HG02759 (cell line): ENCODE results near the gene COBL.

ENCODE experiments used
- ATAC-seq: cut with Tn5 transposase; IDR thresholded peaks from one replicate; pipeline ENCODE4 v1.9.1; 2021; ENCODE audit warnings: mild to moderate bottlenecking, moderate library complexity; ENCODE audit not compliant: unreplicated experiment

Gene COBL, protein sequence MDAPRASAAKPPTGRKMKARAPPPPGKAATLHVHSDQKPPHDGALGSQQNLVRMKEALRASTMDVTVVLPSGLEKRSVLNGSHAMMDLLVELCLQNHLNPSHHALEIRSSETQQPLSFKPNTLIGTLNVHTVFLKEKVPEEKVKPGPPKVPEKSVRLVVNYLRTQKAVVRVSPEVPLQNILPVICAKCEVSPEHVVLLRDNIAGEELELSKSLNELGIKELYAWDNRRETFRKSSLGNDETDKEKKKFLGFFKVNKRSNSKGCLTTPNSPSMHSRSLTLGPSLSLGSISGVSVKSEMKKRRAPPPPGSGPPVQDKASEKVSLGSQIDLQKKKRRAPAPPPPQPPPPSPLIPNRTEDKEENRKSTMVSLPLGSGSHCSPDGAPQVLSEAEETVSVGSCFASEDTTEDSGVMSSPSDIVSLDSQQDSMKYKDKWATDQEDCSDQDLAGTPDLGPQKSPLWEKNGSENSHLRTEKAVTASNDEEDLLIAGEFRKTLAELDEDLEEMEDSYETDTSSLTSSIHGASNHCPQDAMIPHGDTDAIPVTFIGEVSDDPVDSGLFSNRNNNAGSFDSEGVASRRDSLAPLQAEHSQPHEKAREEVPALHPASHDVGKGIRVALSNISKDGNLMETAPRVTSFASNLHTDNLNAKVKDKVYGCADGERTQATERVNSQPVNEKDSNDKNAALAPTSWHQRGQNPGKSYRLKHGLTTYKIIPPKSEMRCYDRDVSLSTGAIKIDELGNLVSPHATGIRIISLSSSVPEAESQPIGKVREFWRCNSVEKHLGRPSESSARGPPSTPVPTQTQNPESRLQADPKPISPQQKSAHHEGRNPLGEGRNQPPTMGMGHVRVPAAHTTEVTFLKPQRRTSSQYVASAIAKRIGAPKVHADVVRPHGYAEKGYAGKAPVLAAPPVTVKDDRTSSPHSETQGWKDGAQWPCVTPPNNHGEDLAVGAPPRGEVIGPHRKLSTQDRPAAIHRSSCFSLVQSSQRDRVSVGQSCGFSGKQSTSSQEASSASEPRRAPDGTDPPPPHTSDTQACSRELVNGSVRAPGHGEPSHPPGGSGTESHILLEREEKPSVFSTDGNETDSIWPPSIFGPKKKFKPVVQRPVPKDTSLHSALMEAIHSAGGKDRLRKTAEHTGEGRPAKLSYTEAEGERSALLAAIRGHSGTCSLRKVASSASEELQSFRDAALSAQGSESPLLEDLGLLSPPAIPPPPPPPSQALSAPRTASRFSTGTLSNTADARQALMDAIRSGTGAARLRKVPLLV

DNA sequence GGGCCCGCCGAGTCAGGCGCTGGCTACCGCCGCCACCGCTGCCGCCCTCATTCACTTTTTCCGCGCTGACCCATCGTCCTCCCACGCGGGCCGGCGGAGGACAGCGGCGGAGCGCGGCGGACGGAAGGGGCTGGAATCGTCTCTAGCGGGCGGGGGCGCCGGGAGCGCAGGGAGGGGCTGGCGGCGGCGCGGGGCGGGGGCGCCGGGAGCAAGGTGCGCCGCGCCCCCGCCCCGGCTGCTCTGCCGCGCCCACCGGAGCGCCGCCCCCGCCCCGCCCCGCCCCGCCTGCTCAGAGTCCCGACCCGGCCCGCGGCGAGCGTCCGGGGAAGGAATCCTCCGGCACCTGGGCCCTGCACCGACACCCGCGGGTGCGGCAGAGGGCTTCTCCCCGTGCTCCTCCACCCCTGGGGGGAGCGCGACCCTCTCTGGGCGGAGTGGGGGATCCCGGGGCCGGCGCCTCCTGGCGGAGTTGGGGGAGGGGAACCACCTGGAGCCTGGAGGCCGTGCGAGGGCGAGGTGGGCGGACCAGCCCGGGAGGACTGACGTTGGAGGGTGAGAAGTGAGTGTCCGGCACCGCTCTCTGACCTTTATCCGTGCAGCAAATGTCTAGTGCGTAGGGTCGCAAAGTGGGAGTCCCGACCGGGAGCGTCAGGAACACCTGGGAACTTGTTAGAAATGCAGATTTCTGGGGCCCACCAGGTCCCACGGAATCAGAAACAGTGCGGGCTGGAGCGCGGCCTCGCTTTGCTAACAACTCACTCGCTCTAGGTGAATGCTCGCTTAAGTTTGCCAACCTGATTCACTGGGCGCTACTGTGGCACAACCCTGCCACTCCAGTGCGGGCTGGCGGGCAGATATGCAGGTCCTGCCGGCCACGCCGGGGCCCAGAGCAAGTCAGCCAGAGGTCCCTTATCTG is at the start of gene COBL:
TSS of gene COBL (minus strand) at position 144 of the 916 bp plus-strand sequence. CDS start 176 bp downstream, outside the sequence.
- ATAC-seq = no peak

- no peak for ATAC-seq
Observed at GRCh38 chr7:51366172-51366728, 49.6 kb upstream of the COBL start.

- ATAC-seq = no peak
Observed at GRCh38 chr7:51357821-51358220, 41.2 kb upstream of the COBL start.

DNA sequence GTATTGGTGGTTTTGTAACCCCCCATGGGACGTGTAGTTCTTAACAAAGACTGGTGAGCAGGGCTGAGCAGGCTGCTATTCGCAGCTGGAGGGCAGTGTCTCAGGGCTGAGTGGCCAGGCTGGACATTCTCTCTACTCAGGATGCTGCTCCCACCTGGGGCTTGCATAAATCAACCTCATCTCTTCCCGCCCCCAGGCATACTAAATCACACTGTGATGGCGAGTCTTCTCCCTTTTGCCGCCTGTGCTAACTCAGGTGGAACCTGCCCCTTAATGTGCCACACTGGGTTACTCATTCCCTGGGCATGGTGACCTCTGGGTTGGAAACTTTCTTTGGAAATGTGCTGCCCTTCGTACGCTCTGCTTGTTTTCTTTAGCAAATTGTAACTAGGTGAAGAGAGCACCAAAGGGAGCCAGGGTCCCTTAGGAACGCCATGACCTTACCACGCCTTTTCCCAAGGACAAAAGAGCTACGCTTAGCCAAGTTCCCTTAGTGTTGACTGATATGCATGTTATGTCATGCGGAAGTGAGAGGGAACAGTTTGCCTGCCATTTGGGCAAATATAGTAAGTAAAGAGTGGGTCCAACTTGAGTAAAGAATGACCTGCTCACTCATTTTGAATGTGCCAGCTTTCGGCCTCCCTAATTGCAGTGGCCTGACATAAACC is 40.4 kb upstream of the COBL start:
- no peak for ATAC-seq

- no peak for ATAC-seq
Observed at GRCh38 chr7:51354897-51355296, 38.3 kb upstream of the COBL start.

- no peak for ATAC-seq
Observed at GRCh38 chr7:51354434-51354833, 37.8 kb upstream of the COBL start.

DNA sequence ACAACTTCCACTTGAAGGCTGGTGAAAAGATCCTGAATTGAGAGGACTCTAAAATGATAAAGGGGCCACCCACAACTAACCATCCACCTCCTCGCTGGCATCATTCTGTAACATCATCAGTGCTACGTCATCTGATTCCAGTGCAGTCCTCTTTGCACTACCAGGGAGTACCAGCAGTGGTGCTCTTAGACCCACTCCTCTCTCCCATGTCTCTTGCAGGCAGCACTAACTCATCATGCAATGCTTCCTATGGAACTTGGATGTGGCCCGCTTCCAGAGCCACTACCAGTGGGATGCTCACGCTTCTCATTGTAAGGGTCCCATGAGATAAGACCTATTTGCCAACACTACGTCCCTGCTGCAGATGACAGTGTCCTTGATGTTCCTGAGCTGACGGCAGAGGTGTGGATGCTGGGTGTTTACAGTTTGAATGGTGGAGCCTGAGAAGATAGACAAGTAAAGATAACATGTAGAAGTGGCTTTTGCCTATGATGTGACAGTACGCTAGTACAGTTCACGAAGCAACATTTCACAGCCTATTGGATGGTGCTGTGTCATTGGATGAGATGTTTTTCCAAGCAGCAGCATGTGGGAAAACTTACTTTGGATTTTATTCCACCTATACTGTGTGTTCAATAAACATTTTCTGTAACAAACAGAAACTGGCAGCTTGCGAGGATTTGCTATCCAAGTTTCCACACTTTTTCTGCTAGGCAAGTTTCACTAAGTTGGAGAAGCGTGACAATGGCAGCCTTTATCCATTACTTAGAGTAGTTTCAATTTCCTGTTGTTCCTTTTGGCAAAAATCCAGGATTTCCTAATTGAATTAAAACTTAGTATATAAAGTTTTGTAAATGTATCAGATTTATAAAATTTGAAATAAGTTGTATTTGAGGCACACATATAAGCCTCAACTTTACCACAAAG is 35.8 kb upstream of the COBL start:
- ATAC-seq = no peak

GRCh38 chr7:51351661-51352060 is 35.1 kb upstream of the COBL start:
- no peak for ATAC-seq

DNA sequence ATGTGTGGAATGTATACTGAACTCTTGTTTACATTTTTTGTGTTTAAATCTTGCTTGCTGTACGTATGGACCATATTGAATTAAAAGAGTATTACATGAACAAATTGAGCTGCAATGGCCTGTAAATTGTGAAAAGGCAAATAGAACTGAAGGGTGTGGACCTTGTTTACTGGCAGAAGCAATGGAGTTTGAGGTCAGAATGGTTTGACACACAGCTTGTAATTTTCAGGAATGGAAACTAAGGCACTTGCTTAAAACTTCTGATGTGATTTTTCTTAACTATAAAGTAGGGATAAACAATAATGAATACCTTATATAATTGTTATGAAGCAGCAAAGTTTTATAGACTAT is 33.9 kb upstream of the COBL start:
- ATAC-seq = no peak

DNA sequence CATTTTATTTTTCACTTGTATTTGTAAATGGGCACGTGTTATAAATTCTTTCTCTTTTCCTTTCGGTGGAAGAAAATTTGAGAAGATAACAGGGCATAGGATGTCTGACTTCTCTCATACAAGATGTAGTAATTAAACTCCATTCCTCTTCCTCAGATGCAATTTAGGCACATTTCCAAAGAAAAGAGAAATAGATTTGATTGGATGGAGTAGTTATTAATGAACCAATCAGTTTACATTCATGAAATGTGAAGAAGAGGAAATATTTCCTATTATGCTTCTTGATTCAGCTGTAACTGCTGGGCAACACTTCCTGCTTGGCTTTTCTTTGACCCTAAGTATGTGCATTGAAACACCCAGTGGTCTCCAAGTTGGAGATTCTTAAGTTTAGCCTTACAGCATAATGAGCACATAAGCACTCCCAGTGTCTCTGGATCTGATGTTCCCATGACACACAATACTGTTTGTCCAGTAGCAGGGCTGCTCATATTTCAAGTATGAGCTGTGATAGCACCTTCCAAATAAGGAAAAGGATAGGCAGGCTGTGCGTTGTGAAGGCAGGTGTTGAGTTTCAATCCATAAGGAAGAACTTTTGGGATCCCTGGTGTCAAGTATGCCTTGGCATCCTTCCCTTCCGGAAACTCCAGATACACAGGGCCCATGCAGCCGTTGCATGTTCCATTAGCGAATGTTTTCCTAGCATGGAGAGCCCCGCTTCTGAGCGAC is 33.4 kb upstream of the COBL start:
- no peak for ATAC-seq

DNA sequence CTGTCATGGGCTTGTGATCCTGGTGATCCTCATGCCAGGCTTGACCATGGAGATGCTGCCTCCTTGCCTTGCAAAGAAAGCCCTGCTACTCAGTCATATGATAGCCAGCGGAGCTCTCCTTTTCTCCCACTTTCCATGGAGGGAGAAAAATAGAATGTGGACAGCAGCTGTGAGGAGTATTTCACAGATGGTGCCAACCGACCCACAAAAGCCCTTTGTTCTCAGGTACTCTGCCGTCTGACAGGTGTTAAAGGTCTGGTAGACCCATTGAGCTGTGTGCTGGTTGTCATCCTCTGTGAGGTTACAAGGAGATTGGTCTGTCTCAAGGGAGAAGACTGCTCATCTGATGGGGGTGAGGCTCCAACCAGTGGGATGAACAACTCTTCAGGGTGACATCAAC is 29.5 kb upstream of the COBL start:
- no peak for ATAC-seq

GRCh38 chr7:51344406-51345138 is 28.0 kb upstream of the COBL start:
- ATAC-seq = no peak

DNA sequence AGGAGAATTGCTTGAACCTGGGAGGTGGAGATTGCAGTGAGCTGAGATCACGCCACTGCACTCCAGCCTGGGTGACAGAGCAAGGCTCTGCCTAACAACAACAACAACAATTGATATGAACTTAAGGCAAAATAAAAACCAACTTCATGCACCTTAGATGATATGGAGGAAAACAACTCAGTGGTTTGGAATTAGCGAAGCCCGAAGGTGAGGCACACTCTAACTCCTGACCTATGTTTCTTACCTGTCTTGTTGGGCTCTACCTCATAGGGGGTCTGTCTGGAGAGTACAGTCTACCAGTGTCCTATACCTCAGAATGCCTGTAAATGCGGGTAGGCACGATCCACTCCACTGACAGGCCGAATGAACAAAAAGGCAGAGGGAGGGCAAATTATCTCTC is 24.3 kb upstream of the COBL start:
- ATAC-seq = no peak

DNA sequence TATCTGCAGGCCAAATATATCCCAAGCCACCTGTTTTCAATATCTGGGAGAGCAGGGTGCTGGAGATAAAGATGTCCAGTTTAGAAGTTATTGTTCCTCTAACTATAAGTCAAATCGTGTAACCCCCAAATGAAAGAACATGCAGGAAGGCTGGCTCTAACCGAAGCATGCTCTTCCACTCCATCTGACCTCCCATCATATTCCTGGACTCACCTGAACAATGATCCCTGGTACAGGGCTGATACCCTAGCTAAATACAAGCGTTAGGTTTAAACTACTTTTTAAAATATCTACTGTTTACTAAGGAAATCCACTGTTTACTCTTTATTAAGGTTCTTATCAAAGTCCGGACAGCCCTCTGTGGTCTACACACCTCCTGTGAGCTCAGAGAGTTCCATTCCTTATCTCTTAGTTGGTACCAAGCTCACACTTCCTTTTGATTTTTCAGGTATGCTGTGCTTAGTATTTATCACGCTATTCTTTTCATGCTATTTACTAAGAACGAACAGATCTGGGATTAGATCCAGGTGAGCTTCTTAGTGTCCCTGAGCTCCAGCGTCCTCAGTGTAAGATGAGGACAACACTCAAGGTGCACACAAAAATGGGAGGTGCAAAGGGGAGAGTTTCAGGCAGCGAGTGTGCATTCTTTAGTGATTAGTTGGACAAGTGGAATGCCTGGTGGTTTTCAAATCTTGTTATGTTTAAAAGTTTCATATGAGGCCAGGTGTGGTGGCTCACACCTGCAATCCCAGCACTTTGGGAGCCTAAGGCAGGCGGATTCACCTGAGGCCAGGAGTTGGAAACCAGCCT is 23.6 kb upstream of the COBL start:
- ATAC-seq = no peak

DNA sequence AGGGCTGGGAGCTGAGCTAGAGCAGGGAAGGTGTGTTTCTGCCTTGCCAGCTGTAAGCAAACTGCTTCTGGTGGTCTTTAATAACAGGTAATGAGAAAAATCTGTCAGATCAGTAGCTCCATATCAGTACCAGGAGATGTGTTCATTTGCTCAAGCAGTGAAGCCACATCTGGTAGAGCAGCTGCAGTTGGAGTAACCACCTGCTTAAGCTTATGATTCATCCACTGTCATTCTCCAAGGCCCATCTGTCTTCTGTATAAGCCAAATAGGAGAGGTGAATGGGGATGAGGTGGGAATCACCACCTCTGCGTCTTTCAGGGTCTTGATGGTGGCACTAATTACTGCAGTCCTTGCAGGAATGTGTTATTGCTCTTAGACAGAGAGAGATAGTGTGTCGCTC is 18.4 kb upstream of the COBL start:
- ATAC-seq = no peak

GRCh38 chr7:51329696-51330263 is 13.2 kb upstream of the COBL start:
- ATAC-seq = no peak
